ENCODE results near the gene DPYD.

DNA sequence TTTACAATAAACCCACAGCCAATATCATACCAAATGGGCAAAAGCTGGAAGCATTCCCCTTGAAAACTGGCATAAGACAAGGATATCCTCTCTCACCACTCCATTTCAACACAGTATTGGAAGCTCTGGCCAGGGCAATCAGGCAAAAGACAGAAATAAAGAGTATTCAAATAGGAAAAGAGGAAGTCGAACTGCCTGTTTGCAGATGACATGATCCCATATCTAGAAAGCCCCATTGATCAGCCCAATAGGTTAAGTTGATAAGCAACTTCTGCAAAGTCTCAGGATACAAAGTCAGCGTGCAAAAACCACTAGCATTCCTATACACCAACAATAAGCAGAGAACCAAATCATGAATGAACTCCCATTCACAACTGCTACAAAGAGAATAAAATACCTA, 235.5 kb downstream of the DPYD start:
- TF ChIP-seq, protein P1, sequence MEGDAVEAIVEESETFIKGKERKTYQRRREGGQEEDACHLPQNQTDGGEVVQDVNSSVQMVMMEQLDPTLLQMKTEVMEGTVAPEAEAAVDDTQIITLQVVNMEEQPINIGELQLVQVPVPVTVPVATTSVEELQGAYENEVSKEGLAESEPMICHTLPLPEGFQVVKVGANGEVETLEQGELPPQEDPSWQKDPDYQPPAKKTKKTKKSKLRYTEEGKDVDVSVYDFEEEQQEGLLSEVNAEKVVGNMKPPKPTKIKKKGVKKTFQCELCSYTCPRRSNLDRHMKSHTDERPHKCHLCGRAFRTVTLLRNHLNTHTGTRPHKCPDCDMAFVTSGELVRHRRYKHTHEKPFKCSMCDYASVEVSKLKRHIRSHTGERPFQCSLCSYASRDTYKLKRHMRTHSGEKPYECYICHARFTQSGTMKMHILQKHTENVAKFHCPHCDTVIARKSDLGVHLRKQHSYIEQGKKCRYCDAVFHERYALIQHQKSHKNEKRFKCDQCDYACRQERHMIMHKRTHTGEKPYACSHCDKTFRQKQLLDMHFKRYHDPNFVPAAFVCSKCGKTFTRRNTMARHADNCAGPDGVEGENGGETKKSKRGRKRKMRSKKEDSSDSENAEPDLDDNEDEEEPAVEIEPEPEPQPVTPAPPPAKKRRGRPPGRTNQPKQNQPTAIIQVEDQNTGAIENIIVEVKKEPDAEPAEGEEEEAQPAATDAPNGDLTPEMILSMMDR (conservative IDR thresholded peaks at IDR 0.05; ENCODE audit: low read depth, low read length), result no peak
- TF ChIP-seq EZH2 (IDR thresholded peaks at IDR 0.05; ENCODE audit: low read length, unreplicated experiment), result no peak
- no peak for TF ChIP-seq EZH2phosphoT487 (IDR thresholded peaks at IDR 0.05; ENCODE audit: borderline replicate concordance, low read length)

Data from PC-3 (cell line).